ENCODE results near the gene CAPSL.
A peak's percentile ranks its signal among the peaks of the same experiment; 100 is the strongest.

The CAPSL gene

DNA sequence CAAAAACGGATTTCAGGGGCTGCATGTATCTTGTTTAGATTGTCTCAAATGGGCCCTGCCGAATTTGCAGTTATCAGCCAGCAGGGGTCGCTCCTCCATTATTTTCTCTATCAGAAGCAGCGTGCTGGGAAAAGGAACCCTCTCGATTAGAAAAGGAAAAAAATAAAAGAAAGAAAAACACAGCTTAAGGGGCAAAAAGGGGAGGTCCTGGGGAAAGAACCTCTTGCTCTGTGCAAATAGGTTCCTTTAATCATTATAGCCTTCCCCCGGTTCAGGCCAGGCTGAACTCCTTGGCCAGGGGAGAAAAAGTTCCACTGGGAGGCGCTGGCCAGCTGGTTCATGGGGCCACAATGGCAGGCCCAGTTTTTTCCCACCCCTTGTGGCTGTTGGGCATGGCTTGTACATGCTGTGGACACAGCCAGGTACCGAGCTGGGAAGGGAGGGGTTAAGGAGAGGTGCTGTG, 25.0 kb upstream of the CAPSL start:
- TF ChIP-seq CTCF (IDR thresholded peaks at IDR 0.05; ENCODE audit: low read depth, low read length, missing control alignments), result peak; percentile 79
- DNase-seq (ENCODE audit: extremely low read depth, low read depth), result no peak
- no peak overlapping the region for H3K4me3 ChIP-seq (replicated peaks; ENCODE audit: low read depth, low read length)

GRCh38 chr5:35960328-35960727, 21.9 kb upstream of the CAPSL start:
- H3K4me3 ChIP-seq (replicated peaks; ENCODE audit: low read depth, low read length), result no peak overlapping the region
- no peak for DNase-seq (ENCODE audit: extremely low read depth, low read depth)
- TF ChIP-seq CTCF (IDR thresholded peaks at IDR 0.05; ENCODE audit: low read depth, low read length, missing control alignments), result no peak

- TF ChIP-seq CTCF (IDR thresholded peaks at IDR 0.05; ENCODE audit: low read depth, low read length, missing control alignments), result no peak
- no peak overlapping the region for H3K4me3 ChIP-seq (replicated peaks; ENCODE audit: low read depth, low read length)
- DNase-seq (ENCODE audit: extremely low read depth, low read depth), result no peak
These were observed 18.0 kb upstream of the CAPSL start for GRCh38 chr5:35956429-35956828.

- TF ChIP-seq CTCF (IDR thresholded peaks at IDR 0.05; ENCODE audit: low read depth, low read length, missing control alignments), result no peak
- DNase-seq (ENCODE audit: extremely low read depth, low read depth), result no peak
- no peak overlapping the region for H3K4me3 ChIP-seq (replicated peaks; ENCODE audit: low read depth, low read length)
These were observed 15.8 kb upstream of the CAPSL start for GRCh38 chr5:35954175-35954574.

DNA sequence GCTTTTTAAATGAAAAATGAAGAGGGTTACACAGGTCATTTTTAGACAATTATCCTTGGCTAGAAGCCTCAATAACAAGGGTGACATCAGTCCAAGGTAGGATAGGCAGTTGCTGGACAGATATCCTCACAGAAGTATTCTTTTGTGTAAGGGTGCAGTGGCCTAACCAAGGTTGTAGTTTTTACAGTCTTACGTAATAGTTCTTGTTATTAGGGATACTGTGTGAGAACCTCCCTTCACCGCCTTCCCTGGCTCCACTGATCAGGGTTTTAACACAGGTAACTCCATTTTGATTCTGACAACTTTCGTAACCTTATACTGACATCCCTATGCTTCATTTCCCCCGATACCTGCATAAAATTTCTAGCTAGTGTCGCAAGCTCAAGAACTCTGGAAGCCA, 8.7 kb upstream of the CAPSL start:
- no peak for TF ChIP-seq CTCF (IDR thresholded peaks at IDR 0.05; ENCODE audit: low read depth, low read length, missing control alignments)
- no peak overlapping the region for H3K4me3 ChIP-seq (replicated peaks; ENCODE audit: low read depth, low read length)
- no peak for DNase-seq (ENCODE audit: extremely low read depth, low read depth)

DNA sequence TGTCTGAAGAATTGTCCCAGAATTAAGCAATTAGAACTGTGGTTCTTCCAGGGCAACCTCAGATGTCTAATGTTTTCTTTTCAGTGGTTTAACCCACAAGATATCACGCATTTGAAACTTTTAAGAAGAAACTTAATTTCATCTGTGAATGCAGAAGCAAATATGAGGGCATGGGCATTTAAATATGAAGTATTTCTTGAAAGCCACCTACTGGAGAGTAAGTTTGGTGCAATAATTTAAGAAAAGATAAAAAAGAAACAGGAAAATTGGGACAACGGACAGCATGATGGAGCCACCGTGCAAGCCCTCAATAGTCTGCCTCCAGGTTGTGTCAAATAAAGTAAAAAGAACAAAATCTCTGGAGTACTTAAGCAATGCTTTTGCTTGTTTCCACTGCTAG, 1.2 kb upstream of the CAPSL start:
- no peak overlapping the region for H3K4me3 ChIP-seq (replicated peaks; ENCODE audit: low read depth, low read length)
- peak; percentile 9 for TF ChIP-seq CTCF (IDR thresholded peaks at IDR 0.05; ENCODE audit: low read depth, low read length, missing control alignments)
- no peak for DNase-seq (ENCODE audit: extremely low read depth, low read depth)

- H3K4me3 ChIP-seq (replicated peaks; ENCODE audit: low read depth, low read length), result no peak overlapping the region
- TF ChIP-seq CTCF (IDR thresholded peaks at IDR 0.05; ENCODE audit: low read depth, low read length, missing control alignments), result peak; percentile 68
- DNase-seq (ENCODE audit: extremely low read depth, low read depth), result peak; percentile 37
These were observed 11.9 kb downstream of the CAPSL start for GRCh38 chr5:35926389-35927051.

All from HFF-Myc (cell line).